ENCODE results near the gene IL17D. TPM values are rescaled to one million over a fixed set of nuclear protein-coding genes. Genes with fewer than 3 reads are reported as not detected.

Gene IL17D
- total RNA-seq, 1 donor from 2014 or later, result not detected

- ChIA-PET POLR2A (no interaction called here), CTCF (no interaction called here)
- Mint-ChIP-seq H3K9me3 (no peaks in the 10 kb centered on the region), H3K4me3 (no peak overlapping the region), H3K36me3 (ENCODE audit: low read depth) (peaks cover 34% of the 10 kb centered on the region), H3K27me3 (no peaks in the 10 kb centered on the region), H3K27ac (no peak overlapping the region), H3K4me1 (no peaks in the 10 kb centered on the region)
- TF ChIP-seq CTCF (IDR thresholded peaks at IDR 0.05), result no peak
- no peak for ATAC-seq (ENCODE audit: low read depth)
- DNase-seq, result no peak
- intact Hi-C loops (cut with micrococcal nuclease), result no loop called here
Observed at GRCh38 chr13:20667857-20668437, 35.6 kb upstream of the IL17D start.

- Mint-ChIP-seq H3K27me3 (no peaks in the 10 kb centered on the region), H3K4me3 (no peak overlapping the region), H3K4me1 (no peaks in the 10 kb centered on the region), H3K36me3 (ENCODE audit: low read depth) (peaks cover 35% of the 10 kb centered on the region), H3K9me3 (no peaks in the 10 kb centered on the region), H3K27ac (no peak overlapping the region)
- no peak for TF ChIP-seq CTCF (IDR thresholded peaks at IDR 0.05)
- ChIA-PET POLR2A (no interaction called here), CTCF (no interaction called here)
- no peak for DNase-seq
- intact Hi-C loops (cut with micrococcal nuclease), result no loop called here
- ATAC-seq (ENCODE audit: low read depth), result no peak
Observed at GRCh38 chr13:20669162-20669561, 34.3 kb upstream of the IL17D start.

GRCh38 chr13:20671789-20672188 lies 31.7 kb upstream of the IL17D start:
- no peaks in the 10 kb centered on the region for H3K4me1 Mint-ChIP-seq
- intact Hi-C loops (cut with micrococcal nuclease), result no loop called here
- ChIA-PET CTCF (no interaction called here), POLR2A (no interaction called here)
- no peak for ATAC-seq (ENCODE audit: low read depth)
- peaks cover 41% of the 10 kb centered on the region for H3K36me3 Mint-ChIP-seq (ENCODE audit: low read depth)
- no peak overlapping the region for H3K4me3 Mint-ChIP-seq
- no peak overlapping the region for H3K27ac Mint-ChIP-seq
- DNase-seq, result no peak
- H3K9me3 Mint-ChIP-seq, result no peaks in the 10 kb centered on the region
- H3K27me3 Mint-ChIP-seq, result no peaks in the 10 kb centered on the region
- no peak for TF ChIP-seq CTCF (IDR thresholded peaks at IDR 0.05)

GRCh38 chr13:20672772-20673171 lies 30.7 kb upstream of the IL17D start:
- intact Hi-C loops (cut with micrococcal nuclease), result no loop called here
- peaks cover 41% of the 10 kb centered on the region for H3K36me3 Mint-ChIP-seq (ENCODE audit: low read depth)
- no peak overlapping the region for H3K4me3 Mint-ChIP-seq
- POLR2A ChIA-PET, result interaction anchor here (0.6 kb wide), 1 partner anchor 14 kb away, joined by 3 read pairs; no protein-coding TSS in a partner anchor
- TF ChIP-seq CTCF (IDR thresholded peaks at IDR 0.05), result no peak
- no peaks in the 10 kb centered on the region for H3K27me3 Mint-ChIP-seq
- CTCF ChIA-PET, result no interaction called here
- no peaks in the 10 kb centered on the region for H3K4me1 Mint-ChIP-seq
- no peak for ATAC-seq (ENCODE audit: low read depth)
- H3K9me3 Mint-ChIP-seq, result no peaks in the 10 kb centered on the region
- no peak for DNase-seq
- H3K27ac Mint-ChIP-seq, result no peak overlapping the region

- Mint-ChIP-seq H3K9me3 (no peaks in the 10 kb centered on the region), H3K27me3 (no peaks in the 10 kb centered on the region), H3K4me1 (no peaks in the 10 kb centered on the region), H3K27ac (no peak overlapping the region), H3K36me3 (ENCODE audit: low read depth) (peaks cover 41% of the 10 kb centered on the region), H3K4me3 (no peak overlapping the region)
- intact Hi-C loops (cut with micrococcal nuclease), result no loop called here
- no peak for TF ChIP-seq CTCF (IDR thresholded peaks at IDR 0.05)
- ATAC-seq (ENCODE audit: low read depth), result no peak
- ChIA-PET CTCF (no interaction called here), POLR2A (no interaction called here)
- no peak for DNase-seq
Observed at GRCh38 chr13:20673715-20674114, 29.8 kb upstream of the IL17D start.

Data from activated B cell treated with CpG ODN at 0.5 μM for 24 hours (primary cell).